ENCODE data around the gene RAET1L. TPM values are rescaled to one million over a fixed set of nuclear protein-coding genes. Genes with fewer than 3 reads are reported as not detected.
"Not testable (repeated sequence)": the region's sequence is repeated elsewhere in the genome, so short reads cannot be mapped to it uniquely, and the experiment has no call there.

Gene RAET1L
- total RNA-seq, 1 donor from 2014 or later: not detected

DNA sequence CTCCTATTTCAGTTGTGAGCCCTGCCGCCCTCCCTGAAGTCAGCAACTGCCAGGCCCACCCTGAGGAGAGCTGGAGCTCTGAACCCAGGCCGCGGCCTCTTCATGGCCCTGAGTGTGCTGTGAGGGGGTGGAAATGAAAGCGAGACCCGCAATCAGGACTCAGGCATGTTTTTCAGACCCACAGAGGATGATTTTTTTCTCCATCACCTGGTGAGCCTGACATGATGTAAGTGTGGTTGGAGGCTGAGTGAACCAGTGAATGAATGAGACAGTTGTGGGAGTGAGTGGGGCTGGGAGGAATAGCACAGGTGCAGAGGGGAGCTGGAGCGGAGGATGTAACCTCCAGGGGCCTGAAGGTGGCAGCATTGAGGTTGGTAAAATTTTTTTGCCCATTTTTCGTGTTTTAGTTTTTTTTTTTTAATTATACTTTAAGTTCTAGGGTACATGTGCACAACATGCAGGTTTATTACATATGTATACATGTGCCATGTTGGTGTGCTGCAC, 18.3 kb downstream of the RAET1L start:
- no peak overlapping the region for H3K4me3 ChIP-seq
- intact Hi-C loops (cut with DNase I): no loop called here
- H3K9me3 ChIP-seq: no peaks in the 10 kb centered on the region
- peaks cover 3% of the 10 kb centered on the region for H3K4me1 ChIP-seq
- DNase-seq: no peak
- peaks cover 33% of the 10 kb centered on the region for H3K27me3 ChIP-seq
- no peaks in the 10 kb centered on the region for H3K36me3 ChIP-seq
- ATAC-seq: no peak
- no peak overlapping the region for H3K27ac ChIP-seq
- TF ChIP-seq CTCF (IDR thresholded peaks at IDR 0.05): peak; percentile 50

DNA sequence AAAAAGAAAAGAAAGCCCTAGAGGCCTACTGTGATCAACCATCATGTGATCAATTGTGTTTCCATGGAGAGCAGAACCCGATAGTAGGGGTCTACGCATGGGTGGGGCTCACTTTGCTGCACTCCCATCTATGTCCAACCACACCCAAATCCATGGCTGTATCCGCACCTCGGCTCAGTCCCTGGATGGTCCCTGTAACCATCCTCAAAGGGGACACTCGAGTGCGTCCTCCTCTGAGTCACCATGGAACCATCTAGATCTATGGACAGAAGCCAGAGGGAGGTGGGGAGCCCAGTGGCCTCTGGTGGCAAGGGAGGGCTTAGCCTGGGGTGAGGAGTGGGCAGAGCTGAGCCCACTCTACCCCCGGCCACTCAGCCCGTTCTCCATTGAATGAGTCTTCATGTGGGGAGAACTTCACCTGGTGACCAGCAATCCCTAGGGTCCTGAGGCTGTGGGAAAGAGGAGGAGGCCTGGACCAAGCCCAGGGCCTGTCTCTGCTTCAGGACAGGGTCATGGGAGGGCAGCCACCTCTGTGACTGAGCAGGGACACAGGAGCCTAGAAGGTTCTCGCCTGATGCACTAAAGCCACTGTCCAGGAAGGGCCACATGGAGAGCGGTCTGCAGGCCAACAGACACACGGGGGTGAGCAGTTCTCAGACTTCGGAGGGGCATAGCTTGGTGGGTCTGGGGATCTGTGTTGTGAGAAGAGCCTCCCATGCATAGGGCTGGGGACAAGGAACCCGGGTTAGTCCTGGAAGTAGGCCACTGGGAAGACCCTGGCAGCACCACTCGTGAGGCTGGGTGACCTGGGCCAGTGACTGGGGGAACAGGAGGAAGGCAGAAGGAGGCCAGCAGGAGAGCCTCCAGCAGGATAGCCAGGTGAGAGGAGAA, 19.3 kb downstream of the RAET1L start:
- H3K4me3 ChIP-seq: peak overlapping the region; percentile 54
- DNase-seq (no peak), ATAC-seq (no peak)
- H3K4me1 ChIP-seq: peaks cover 3% of the 10 kb centered on the region
- TF ChIP-seq CTCF (IDR thresholded peaks at IDR 0.05): no peak
- peaks cover 23% of the 10 kb centered on the region for H3K27me3 ChIP-seq
- intact Hi-C loops (cut with DNase I): no loop called here
- H3K27ac ChIP-seq: no peak overlapping the region
- H3K36me3 ChIP-seq: no peaks in the 10 kb centered on the region
- H3K9me3 ChIP-seq: no peaks in the 10 kb centered on the region

GRCh38 chr6:150004783-150005717, 20.3 kb downstream of the RAET1L start:
- Histone ChIP-seq H3K9me3 (no peaks in the 10 kb centered on the region), H3K4me1 (peaks cover 3% of the 10 kb centered on the region), H3K4me3 (peak overlapping the region; percentile 54), H3K27me3 (peaks cover 21% of the 10 kb centered on the region), H3K36me3 (no peaks in the 10 kb centered on the region), H3K27ac (no peak overlapping the region)
- DNase-seq: peak; percentile 97
- TF ChIP-seq CTCF (IDR thresholded peaks at IDR 0.05): peak; percentile 8
- ATAC-seq: peak; percentile 97
- intact Hi-C loops (cut with DNase I): no loop called here

DNA sequence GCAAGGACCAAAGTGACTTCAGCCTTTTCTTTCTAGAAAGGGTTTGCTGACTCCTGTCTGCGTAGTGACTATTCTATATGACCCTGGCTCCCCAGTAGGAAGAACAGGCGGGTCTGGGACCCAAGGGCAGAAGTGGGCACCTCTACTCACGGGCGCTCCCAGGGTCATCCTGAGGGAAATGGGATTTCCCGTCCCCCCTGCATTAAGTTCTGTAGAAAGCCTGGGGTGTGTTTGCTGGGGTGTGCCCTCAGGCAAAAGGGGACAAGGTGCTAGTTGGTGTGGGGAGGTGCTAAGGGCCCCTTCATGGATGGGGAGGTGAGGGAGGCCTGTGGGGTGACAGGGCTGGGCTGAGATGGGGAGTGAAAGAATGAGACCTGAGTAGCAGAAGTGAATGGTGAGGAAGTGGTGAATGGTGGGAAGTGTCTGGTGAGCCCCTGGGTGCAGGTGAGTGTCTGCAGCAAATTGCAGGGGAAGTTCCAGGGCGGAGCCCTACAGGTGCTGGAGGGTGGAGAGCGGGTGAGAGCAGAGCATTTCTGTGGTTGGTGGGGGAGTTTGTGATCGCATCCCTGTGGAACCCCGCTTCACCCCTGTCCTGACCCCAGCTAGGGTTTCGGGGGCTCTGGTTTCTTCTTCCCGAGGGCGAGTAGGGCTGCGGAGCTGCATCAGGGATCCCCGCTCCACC, 21.1 kb downstream of the RAET1L start:
- no peak for ATAC-seq
- Histone ChIP-seq H3K9me3 (no peaks in the 10 kb centered on the region), H3K27ac (no peak overlapping the region), H3K4me3 (peak overlapping the region; percentile 54), H3K27me3 (peaks cover 26% of the 10 kb centered on the region), H3K36me3 (no peaks in the 10 kb centered on the region), H3K4me1 (peaks cover 3% of the 10 kb centered on the region)
- no peak for TF ChIP-seq CTCF (IDR thresholded peaks at IDR 0.05)
- intact Hi-C loops (cut with DNase I): no loop called here
- DNase-seq: no peak

DNA sequence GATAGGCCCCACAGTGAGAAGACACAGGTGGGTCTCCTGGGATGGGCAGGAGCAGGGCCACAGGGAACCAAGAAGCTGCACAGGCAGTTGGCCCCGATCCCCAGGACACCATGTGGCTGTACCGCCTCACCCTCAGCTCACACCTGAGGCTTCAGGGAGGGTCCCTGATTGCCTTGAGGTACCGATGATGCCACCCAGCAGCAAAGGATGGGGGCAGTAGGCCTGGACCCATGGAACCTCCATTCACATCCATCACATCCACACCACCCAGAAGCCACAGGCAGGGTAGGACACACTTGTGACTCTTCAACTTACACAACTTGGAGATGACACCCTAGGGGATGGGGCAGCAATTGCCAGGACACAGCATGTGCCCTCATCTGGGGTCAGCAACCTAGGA, 21.7 kb downstream of the RAET1L start:
- H3K27ac ChIP-seq; ATAC-seq; H3K4me3 ChIP-seq; DNase-seq; H3K36me3 ChIP-seq; H3K4me1 ChIP-seq; intact Hi-C loops (cut with DNase I); H3K9me3 ChIP-seq: not testable (repeated sequence)
- peaks cover 28% of the 10 kb centered on the region for H3K27me3 ChIP-seq
